ENCODE data around the gene ST7.

ST7 gene

GRCh38 chr7:116953372-116953905 is at the start of gene ST7:
Gene ST7, plus strand, starts transcription at chr7:116953501. Its CDS starts 40 bp downstream, at chr7:116953541.
- DNase-seq: peak; percentile 58 to 60

DNA sequence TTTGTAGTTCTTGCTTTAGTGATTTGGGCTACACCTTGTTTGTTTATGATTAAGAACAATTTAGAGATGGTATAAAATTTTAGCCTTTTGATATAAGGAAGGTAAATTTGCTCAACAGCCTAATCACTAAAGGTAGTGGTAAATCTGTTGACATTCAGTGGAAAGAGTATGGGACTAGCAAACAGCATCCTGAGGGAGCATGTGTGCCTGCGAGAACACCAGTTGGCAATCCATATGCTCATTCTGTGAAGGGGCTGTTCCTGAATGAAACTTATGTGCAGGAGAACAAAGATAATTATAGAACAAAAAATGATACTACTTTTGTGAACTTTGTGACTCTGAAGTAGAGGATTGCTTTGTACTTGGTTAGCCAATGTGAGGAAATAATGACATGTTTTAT is 46.9 kb upstream of the ST7 start:
- DNase-seq: no peak

DNA sequence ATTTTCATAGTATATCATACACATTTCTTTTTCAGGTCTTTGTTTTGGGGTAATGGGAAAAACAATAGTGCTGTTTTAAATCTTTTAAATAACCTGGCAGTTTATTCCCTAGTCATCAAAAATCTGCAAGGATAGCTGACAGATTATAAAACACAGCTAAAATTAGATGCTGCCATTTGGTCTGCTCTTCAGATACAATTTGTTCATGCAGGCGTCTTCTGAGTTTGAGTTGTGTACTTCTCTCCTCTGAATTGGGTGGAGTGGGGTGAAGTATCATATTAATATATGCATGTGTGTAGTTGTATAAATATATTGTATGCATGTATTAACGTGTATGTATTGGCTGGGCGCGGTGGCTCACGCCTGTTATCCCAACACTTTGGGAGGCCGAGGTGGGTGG is 42.9 kb upstream of the ST7 start:
- no peak for DNase-seq

DNA sequence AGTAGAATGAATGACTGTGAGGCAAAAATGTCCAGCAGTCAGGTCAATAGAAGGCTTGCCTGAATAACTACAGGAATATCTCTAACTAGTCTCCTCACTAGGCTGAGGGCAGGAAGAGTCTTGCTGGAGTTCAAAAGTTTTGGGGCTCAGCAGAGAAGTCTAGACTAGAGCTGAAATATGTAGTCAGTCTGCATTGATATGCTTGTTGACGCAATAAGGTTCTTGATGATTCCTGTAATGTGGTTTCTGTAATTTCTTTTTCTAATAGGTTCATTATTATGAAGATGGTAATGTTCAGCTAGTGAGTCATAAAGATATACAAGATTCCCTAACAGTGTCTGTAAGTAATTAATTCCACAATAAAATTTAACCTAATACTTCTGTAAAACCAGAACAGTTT is 41.5 kb upstream of the ST7 start:
- no peak for DNase-seq

- no peak for DNase-seq
These were observed 40.9 kb upstream of the ST7 start for GRCh38 chr7:116912269-116912909.

DNA sequence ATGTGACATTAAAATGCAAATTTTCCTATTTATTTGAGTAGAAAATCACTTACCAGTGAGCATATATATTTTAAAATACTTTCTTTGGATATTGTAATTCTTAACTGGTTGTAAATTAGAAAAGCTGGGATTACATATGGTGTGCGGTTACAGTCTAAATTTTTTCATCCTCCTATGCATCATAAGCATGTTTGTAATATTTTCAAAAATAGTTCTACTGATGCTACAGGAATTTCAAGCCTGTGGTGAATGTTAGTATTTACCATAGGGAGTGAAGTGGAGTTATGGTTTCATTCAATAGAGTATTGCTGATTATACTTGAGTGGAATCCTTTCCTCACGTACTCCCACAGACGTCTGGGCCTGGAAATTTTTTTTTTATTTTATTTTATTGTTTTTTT is 34.6 kb upstream of the ST7 start:
- no peak for DNase-seq

DNA sequence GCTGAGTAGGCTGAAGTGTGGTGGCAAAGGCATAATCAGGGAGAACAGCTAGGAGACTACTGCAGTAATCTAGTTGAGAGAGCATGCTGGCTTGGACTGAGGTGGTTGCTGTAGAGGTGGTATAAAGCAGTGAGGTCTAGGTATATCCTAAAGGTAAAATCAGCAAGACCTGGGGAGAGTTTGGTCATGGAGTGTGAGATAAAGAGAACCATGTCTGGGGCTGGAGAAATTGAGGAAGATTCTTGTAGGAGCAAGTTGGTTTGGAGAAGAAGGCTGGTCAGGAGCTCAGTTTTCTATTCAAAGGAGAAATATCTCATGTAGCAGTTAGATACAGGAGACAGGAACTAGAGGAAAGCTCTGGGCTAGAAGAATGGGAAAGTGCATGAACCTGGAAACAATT is 32.9 kb upstream of the ST7 start:
- DNase-seq: no peak

DNA sequence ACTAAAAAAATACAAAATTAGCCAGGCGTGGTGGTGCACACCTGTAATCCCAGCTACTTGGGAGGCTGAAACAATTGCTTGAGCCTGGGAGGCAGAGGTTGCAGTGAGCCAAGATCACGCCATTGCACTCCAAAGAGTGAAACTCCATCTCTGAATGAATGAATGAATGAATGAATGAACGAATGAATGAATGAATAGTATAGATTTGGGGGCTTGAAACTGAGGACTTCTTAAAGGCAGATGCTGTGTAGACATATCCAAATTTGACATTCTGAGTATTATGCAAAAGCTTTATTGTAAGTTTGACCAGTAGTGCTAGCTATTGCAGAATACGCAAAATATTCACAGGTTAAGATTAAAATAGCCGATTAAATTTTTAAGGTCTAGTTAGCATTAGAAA is 30.8 kb upstream of the ST7 start:
- DNase-seq: no peak

DNA sequence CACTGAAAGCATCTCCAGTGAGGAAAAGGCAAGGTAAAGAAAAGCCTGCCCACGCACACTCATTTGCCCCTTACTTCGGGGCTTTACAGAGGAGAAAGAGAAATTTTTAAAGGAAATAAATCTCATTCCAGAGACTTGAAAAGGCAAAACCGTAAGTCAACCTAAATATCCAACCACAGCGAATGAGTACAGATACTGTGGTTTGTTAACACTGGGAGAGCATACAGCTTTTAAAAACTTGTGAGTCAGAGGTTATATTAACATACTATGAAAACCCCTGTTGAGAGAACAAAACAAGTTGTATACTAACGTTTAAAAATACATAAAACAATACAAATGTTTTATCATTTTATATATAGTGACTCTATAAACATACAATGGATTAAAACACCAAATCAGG is 28.6 kb upstream of the ST7 start:
- no peak for DNase-seq

DNA sequence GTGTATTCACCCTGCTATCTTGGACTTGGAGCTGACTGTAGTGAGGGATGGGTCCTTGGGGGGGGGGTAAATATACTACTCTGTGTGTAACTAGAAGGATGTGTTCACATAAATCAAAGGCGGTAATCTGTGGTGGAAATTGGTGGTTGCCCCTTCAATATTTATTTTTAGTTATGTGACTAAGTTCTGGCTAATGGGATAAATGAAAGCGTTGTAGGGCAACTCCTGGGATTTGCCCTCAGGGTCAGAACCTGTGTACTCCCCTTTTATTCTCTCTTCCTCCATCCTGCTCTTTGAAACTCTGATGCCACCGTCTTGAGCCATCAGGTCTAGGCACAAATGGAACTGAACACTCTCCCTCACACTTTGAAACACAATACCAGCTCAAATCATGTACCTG is 24.3 kb upstream of the ST7 start:
- no peak for DNase-seq

DNA sequence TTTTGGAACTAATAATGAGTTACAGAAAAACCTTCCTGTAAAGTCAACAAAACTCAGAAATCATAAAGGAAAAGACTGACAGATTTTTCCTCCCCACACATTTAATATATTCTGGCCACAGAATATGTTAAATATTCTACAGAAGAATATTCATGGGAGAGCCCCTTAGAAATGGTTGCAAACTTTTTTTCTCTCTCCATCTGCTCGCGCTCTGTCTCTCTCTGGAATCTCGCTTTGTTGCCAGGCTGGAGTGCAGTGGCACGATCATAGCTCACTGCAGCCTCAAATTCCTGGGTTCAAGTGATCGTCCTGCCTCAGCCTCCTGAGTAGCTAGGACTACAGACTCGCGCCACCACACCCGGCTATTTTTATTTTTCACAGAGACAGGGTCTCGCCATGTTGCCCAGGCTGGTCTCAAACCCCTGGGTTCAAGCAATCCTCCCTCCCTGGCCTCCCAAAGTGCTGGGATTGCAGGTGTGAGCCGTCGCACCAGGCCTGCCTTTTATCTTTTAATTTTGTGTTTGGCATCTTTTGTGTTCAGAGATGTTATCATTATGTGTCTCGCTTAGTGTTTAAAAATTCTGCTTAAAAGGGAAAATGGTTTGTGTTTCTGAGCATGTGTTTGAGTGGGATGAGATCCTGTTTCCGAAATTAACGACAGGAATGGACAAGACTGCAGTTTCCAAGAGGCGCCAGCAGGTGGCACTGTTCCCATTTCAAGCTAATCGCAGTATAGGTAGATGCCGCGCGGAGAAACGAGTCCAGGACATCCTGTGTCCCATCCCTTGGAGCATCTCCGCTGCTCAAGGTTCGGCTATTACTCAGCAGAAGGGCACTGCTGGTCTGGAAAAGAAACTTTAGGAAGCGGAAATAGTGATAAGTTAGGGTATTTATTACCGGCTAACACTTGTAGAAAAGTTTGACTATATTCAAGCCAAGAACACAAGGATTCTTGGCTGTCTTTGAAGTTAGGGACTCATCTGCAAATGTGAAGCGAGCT is 23.1 kb upstream of the ST7 start:
- peak; percentile 65 to 96 for DNase-seq

GRCh38 chr7:116932566-116932965 is 20.7 kb upstream of the ST7 start:
- no peak for DNase-seq

GRCh38 chr7:116933465-116933864 is 19.8 kb upstream of the ST7 start:
- no peak for DNase-seq

- no peak for DNase-seq
These were observed 18.7 kb upstream of the ST7 start for GRCh38 chr7:116934580-116934979.

DNA sequence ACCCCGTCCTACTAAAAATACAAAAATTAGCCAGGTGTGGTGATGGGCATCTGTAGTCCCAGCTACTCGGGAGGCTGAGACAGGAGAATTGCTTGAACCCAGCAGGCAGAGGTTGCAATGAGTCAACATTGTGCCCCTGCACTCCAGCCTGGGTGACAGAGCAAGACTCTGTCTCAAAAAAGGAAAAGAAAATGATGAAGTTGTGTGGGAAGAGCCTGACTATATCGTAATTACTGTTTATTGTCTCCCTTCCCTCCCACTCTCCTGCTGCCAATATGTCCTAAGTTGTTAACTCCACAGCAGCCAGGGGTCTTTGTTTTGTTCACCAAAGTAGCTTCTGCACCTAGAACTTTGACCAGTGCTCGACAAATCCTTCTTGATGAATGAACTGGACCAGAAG is 16.5 kb upstream of the ST7 start:
- DNase-seq: peak in 1 of 2 donors; percentile 66

GRCh38 chr7:116938678-116939077 is 14.6 kb upstream of the ST7 start:
- no peak for DNase-seq

- DNase-seq: no peak
These were observed 12.5 kb upstream of the ST7 start for GRCh38 chr7:116940689-116941370.

DNA sequence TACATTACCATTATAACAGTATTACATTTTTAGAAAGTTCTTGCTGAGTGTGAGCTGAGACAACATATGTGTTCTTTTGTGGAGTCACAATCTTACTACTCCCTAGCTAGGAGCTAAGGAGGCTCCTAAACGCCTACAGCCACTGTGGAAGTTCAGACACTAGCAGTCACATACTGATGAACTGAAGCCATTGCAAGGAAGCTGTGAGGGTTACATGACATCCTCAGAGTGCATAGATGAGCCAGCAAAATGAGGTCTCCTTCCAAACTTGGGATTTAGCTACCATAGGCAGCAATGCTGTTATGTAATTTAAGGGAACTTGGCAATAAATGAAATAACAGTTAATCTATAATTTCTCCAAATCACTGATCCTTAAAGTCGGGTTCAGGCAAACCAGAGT is 10.8 kb upstream of the ST7 start:
- DNase-seq: no peak

GRCh38 chr7:116948934-116949333 is 4.4 kb upstream of the ST7 start:
- DNase-seq: no peak

DNA sequence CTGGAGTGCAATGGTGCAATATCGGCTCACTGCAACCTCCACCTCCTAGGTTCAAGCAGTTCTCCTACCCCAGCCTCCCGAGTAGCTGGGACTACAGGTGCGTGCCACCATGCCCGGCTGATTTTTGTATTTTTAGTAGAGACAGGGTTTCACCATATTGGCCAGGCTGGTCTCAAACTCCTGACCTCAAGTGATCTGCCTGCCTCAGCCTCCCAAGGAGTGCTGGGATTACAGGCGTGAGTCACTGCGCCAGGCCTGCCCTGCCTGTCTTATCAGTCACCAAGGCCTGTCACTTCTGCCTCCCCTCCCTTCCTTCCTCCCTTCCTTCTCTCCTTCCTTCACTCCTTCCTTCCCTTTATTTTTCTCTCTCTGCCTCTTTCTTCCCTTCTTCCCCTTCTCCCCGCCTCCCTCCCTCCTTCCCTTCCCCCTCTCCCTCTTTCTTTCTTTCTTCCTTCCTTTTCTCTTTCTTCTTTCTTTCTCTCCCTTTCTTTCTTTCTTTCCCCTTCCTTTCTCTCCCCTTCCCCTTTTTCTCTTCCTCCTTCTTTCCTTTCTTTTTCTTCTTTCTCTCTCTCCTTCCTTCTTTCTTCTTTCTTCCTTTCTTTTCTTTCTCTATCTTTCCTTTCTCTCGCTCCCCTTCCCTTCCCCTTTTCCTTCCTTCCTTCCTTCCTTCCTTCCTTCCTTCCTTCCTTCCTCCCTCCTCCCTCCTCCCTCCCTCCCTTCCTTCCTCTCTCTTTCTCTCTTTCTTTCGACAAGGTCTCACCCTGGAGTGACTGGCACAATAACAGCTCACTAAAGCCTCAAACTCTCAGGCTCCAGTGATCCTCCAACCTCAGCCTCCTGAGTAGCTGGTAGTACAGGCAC is 3.1 kb upstream of the ST7 start:
- DNase-seq: no peak

DNA sequence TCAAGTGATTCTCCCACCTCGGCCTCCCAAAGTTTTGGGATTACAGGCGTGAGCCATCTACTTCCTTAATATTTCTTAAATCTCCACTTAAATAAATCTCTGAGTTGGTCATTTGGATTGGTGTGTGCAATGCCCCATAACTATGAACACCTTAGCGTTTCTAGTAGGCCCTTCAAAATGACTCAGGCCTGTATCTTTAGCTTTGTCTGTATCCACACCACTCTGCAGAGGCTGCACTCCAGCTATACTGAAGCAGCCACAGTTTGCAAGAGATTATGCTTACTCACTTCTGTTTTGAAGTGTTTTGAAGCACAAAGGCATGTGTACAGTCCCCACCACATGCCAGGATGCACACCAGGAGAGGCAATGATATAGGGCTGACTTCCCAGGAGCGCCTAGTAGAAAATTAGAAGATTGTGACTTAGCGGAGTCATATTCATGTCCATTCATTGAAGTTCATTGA is 2.4 kb upstream of the ST7 start:
- no peak for DNase-seq

Measured in inflammatory macrophage treated with lipopolysaccharide for 1 hour (primary cell).